Large intestine (tissue), 3 donors: Measurements from ENCODE around the gene CCR4. TPM values are rescaled to one million over a fixed set of nuclear protein-coding genes. Genes with fewer than 3 reads are reported as not detected.
"Not testable (repeated sequence)": the region's sequence is repeated elsewhere in the genome, so short reads cannot be mapped to it uniquely, and the experiment has no call there.

Experiments
- DNase-seq, 2 donors: peaks; one replicate each; pipeline versions ENCODE4 v3.0.0 to v3.0.0-alpha.2; 2013
- H3K27ac ChIP-seq: one replicate; pipeline ENCODE4 v1.5.1; 2013; ENCODE audit warnings: low read length
- H3K27me3 ChIP-seq: 2 replicates; pipeline ENCODE4 v1.6.1; 2013; ENCODE audit warnings: low read length; ENCODE audit not compliant: control insufficient read depth, insufficient read depth
- H3K36me3 ChIP-seq: 2 replicates; pipeline ENCODE4 v1.6.1; 2013; ENCODE audit warnings: low read length; ENCODE audit not compliant: control insufficient read depth, insufficient read depth
- H3K4me1 ChIP-seq: one replicate; pipeline ENCODE4 v1.6.1; 2013; ENCODE audit warnings: low read length; ENCODE audit not compliant: control insufficient read depth, insufficient read depth
- H3K4me3 ChIP-seq: one replicate; pipeline ENCODE4 v1.5.1; 2013; ENCODE audit warnings: low read length
- H3K9me3 ChIP-seq: one replicate; pipeline ENCODE4 v1.6.1; 2013; ENCODE audit warnings: mild to moderate bottlenecking, low read depth, low read length, moderate library complexity; ENCODE audit not compliant: control insufficient read depth
- whole genome bisulfite sequencing: methylation state at CpG from one replicate; pipeline ENCODE4 v1.1.5; 2013; ENCODE audit warnings: low lambda C conversion rate; ENCODE audit not compliant: insufficient coverage; 5-methylcytosine and 5-hydroxymethylcytosine counted together
- polyA plus RNA-seq: library from polyadenylated mRNA; unstranded; fragments of 120-200 nt; gene quantifications from one replicate; pipeline ENCODE4 v1.2.1, GENCODE V29; 2013

The CCR4 gene
- polyA plus RNA-seq, 1 donor: 0.37 TPM

DNA sequence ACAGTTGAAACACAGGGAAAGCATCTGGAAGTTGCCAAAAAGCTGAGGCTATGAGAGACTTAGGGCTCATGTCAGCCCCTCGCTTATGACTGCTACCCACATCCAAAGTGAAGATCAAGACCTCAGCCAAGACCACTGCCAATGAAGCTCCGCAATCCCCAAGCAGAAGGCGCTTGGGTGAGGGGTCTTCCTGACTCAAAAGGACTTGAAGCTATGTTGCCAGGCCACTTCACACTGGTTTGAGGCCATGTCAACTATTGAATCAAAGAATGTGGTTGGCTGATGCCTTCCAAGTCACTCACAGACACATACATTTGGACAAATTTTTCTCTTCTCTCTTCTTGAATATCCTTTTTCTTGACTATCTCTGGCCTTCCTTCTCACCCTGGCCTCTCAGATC lies 928 bp upstream of the CCR4 start:
- Histone ChIP-seq H3K36me3 (no peaks in the 10 kb centered on the region), H3K9me3 (no peaks in the 10 kb centered on the region), H3K27me3 (no peaks in the 10 kb centered on the region), H3K4me1 (no peaks in the 10 kb centered on the region), H3K27ac (no peak overlapping the region), H3K4me3 (no peak overlapping the region)
- no CpG with 5 or more reads among the region's 3 CpGs for WGBS
- no peak for DNase-seq

GRCh38 chr3:32952369-32953077 lies 1.1 kb downstream of the CCR4 start:
- no peak for DNase-seq
- Histone ChIP-seq H3K27me3 (no peaks in the 10 kb centered on the region), H3K27ac (no peak overlapping the region), H3K4me1 (no peaks in the 10 kb centered on the region), H3K36me3 (no peaks in the 10 kb centered on the region), H3K4me3 (no peak overlapping the region), H3K9me3 (no peaks in the 10 kb centered on the region)
- WGBS: 100% methylated on average over 1 of the region's 11 CpGs

- no peak for DNase-seq
- Histone ChIP-seq H3K27me3 (no peaks in the 10 kb centered on the region), H3K9me3 (no peaks in the 10 kb centered on the region), H3K4me1 (no peaks in the 10 kb centered on the region), H3K27ac (no peak overlapping the region), H3K36me3 (no peaks in the 10 kb centered on the region), H3K4me3 (no peak overlapping the region)
- WGBS: no CpG with 5 or more reads among the region's 1 CpG
Observed at GRCh38 chr3:32954506-32954905, 3.1 kb downstream of the CCR4 start.

DNA sequence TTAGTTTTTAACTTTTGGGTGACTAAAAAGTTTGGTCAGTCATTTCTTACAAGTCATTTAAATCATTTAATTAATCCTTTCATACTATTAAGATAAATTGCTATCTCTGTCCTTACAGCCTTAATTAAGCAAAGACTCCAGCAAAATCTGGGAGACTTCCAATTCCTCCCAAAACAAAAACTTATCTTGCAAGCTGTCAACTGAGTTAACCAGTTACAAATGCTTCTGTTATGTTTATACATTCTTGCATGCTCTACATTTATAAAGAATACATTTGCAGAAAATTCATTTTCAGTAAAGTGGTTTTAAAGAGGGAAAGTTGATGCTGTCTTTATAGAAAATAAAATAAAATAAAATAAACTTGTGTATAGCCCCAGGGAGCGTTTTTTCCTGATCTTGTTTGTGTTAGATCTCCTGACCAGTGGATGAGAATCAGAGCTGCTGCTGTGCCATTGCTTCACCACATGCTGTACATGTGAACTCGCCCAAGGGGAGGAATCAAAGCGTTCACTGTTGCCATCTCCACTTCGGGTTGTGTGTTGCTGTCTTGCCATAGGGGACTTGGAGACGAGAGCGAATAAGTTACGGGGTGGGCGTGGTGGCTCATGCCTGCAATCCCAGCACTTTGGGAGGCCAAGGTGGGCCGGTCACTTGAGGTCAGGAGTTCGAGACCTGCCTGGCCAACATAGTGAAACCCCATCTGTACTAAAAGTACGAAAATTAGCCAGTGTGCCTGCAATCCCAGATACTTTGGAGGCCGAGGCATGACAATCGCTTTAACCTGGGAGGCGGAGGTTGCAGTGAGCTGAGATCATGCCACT lies 5.5 kb downstream of the CCR4 start:
- WGBS: no CpG with 5 or more reads among the region's 14 CpGs
- no peak for DNase-seq

GRCh38 chr3:32958509-32958908 lies 7.1 kb downstream of the CCR4 start:
- H3K4me1 ChIP-seq: no peaks in the 10 kb centered on the region
- WGBS: 80% methylated on average over 1 of the region's 5 CpGs
- H3K36me3 ChIP-seq: no peaks in the 10 kb centered on the region
- no peak overlapping the region for H3K4me3 ChIP-seq
- no peak overlapping the region for H3K27ac ChIP-seq
- H3K27me3 ChIP-seq: no peaks in the 10 kb centered on the region
- DNase-seq: no peak
- H3K9me3 ChIP-seq: no peaks in the 10 kb centered on the region

More for the DNA sequence above, 5.5 kb downstream of the CCR4 start:
- H3K36me3 ChIP-seq: no peaks in the 10 kb centered on the region
- no peaks in the 10 kb centered on the region for H3K9me3 ChIP-seq
- H3K4me1 ChIP-seq: no peaks in the 10 kb centered on the region
- H3K27me3 ChIP-seq: no peaks in the 10 kb centered on the region
- H3K27ac ChIP-seq: no peak overlapping the region
- H3K4me3 ChIP-seq: no peak overlapping the region

GRCh38 chr3:32959371-32959770 lies 7.9 kb downstream of the CCR4 start:
- WGBS: no CpG with 5 or more reads among the region's 3 CpGs
- H3K4me3 ChIP-seq: no peak overlapping the region
- no peaks in the 10 kb centered on the region for H3K27me3 ChIP-seq
- DNase-seq: no peak
- H3K9me3 ChIP-seq: no peaks in the 10 kb centered on the region
- no peak overlapping the region for H3K27ac ChIP-seq
- H3K36me3 ChIP-seq: no peaks in the 10 kb centered on the region
- no peaks in the 10 kb centered on the region for H3K4me1 ChIP-seq

DNA sequence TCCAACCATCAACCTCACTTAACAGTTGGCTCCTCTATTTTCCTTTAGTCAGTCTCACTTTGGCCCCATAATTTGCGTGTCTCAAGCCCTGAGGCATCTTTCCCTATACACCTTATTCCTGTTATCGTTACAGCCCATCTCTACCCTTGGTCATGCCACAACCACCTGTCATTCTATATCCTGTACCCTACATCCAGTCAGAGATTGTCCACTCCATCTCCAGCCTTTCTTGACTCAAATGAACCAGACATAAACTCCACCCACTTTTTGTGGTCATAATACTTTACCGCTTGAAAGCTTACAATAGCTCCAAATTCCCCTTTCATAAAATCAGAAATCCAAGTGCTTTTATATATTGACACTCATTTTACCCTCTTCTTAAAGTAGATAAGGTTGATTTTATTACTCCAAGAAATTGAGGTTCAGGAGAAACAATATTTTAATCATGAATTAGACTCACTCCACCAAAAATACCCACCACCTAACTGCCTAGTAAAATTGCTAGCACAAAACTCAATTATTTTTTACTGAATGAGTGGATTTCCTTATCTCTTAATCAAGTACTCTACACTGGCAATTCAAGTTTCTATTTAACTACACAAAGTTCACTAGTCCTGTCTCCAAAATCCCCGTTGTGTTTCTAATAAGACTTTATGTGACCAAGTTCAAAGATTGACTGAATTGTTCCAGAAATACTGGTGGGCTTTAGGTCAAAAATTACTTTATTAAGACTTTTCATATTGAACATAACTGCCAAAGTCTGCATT lies 9.1 kb downstream of the CCR4 start:
- Histone ChIP-seq H3K9me3 (no peaks in the 10 kb centered on the region), H3K27ac (no peak overlapping the region), H3K27me3 (no peaks in the 10 kb centered on the region), H3K4me3 (no peak overlapping the region), H3K4me1 (no peaks in the 10 kb centered on the region), H3K36me3 (no peaks in the 10 kb centered on the region)
- no CpG with 5 or more reads among the region's 4 CpGs for WGBS
- no peak for DNase-seq

DNA sequence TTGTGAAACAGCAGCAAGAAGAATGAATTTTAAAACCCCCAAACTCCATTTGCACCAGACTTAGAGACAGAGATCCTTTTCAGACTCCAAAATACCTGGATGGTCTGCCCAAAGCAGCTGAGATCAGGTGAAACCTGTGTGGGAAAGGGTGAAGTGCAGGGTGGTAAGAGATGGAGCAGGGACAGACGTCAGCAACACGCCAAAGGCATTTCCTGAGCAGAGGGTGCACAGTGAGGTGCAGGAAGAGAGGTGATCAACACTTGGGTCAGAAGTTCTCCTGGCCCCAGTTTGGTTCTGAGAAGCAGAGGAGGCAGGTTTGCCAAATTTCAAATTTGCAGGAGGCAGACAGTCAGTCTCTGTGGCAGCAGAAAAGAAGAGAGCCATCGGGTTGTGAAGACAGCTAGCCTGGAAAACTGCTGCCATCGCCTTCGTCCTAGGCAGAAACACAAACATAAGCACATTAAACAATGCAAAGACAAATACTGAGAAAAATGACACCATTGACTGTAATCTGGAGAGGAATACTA lies 9.8 kb downstream of the CCR4 start:
- Histone ChIP-seq H3K9me3 (peaks cover 5% of the 10 kb centered on the region), H3K4me3 (no peak overlapping the region), H3K4me1 (no peaks in the 10 kb centered on the region), H3K27me3 (no peaks in the 10 kb centered on the region), H3K36me3 (no peaks in the 10 kb centered on the region), H3K27ac (no peak overlapping the region)
- WGBS: 60% methylated on average over 1 of the region's 5 CpGs
- DNase-seq: no peak

DNA sequence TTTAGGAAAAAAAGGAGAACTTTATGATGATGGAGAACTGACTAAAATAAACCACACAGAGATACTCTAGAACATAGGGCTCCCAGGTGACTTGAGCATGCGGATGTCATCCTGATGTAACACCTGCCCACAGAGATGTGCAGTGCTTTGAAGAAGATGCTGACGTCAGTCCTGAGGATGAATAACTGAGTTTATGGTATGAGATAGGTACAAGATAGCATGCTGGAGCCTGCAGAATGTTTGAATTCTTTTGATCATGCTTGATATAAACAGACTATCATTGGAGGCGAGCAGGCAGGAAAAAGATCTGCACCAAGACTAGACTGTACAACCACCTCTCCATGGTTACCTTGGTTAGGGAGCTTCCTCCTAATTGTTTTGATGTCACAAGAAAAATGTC lies 12.4 kb downstream of the CCR4 start:
- no peak overlapping the region for H3K27ac ChIP-seq
- H3K27me3 ChIP-seq: no peaks in the 10 kb centered on the region
- no peak for DNase-seq
- peaks cover 6% of the 10 kb centered on the region for H3K9me3 ChIP-seq
- no CpG with 5 or more reads among the region's 3 CpGs for WGBS
- no peaks in the 10 kb centered on the region for H3K36me3 ChIP-seq
- H3K4me1 ChIP-seq: peaks cover 4% of the 10 kb centered on the region
- no peak overlapping the region for H3K4me3 ChIP-seq

DNA sequence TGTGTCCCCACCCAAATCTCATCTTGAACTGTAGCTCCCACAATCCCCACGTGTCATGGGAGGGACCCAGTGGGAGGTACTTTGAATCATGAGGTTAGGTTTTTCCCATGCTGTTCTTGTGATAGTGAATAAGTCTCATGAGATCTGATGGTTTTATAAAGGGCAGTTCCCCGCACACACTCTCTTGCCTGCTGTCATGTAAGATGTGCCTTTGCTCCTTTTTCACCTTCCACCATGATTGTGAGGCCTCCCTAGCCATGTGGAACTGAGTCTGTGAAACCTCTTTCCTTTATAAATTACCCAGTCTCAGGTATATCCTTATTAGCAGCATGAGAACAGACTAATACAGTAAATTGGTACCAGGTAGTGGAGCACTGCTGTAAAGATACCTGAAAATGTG lies 13.3 kb downstream of the CCR4 start:
- no CpG with 5 or more reads among the region's 2 CpGs for WGBS
- not testable (repeated sequence) for H3K27me3 ChIP-seq, H3K36me3 ChIP-seq, H3K9me3 ChIP-seq, H3K4me3 ChIP-seq, H3K27ac ChIP-seq, H3K4me1 ChIP-seq, DNase-seq
